ENCODE measurements around the gene MPO.

Gene MPO

DNA sequence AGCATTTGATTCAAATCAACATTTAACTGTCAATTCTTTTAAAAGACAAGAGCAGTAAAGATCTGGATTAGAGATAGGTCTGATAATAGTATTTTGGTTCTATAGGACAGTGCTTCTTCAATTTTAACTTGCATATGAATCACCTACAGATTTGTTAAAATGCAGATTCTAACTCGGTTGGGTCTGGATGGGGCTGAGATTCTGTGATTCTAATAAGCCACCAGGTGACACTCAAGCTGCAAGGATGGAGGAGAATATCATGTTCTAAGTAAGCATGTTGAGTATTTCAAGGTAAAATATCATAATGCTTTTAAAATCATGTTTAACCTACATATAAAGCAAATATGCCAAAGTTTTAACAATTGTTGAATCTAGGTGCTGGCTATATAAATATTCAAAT, 32.1 kb upstream of the MPO start:
- DNase-seq: no peak
- H3K27ac ChIP-seq: no peak overlapping the region
- TF ChIP-seq, protein P1, sequence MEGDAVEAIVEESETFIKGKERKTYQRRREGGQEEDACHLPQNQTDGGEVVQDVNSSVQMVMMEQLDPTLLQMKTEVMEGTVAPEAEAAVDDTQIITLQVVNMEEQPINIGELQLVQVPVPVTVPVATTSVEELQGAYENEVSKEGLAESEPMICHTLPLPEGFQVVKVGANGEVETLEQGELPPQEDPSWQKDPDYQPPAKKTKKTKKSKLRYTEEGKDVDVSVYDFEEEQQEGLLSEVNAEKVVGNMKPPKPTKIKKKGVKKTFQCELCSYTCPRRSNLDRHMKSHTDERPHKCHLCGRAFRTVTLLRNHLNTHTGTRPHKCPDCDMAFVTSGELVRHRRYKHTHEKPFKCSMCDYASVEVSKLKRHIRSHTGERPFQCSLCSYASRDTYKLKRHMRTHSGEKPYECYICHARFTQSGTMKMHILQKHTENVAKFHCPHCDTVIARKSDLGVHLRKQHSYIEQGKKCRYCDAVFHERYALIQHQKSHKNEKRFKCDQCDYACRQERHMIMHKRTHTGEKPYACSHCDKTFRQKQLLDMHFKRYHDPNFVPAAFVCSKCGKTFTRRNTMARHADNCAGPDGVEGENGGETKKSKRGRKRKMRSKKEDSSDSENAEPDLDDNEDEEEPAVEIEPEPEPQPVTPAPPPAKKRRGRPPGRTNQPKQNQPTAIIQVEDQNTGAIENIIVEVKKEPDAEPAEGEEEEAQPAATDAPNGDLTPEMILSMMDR (IDR thresholded peaks at IDR 0.05; ENCODE audit: low read depth, low read length, missing control alignments): no peak
- H3K4me3 ChIP-seq (ENCODE audit: low read depth, low read length): no peak overlapping the region
- in situ Hi-C loops (cut with HindIII; ENCODE audit: low pct_ligation_motif_present, low sequenced_read_pairs): no loop called here
- H3K27me3 ChIP-seq (replicated peaks): no peaks in the 10 kb centered on the region
- no peaks in the 10 kb centered on the region for H3K36me3 ChIP-seq (replicated peaks)

DNA sequence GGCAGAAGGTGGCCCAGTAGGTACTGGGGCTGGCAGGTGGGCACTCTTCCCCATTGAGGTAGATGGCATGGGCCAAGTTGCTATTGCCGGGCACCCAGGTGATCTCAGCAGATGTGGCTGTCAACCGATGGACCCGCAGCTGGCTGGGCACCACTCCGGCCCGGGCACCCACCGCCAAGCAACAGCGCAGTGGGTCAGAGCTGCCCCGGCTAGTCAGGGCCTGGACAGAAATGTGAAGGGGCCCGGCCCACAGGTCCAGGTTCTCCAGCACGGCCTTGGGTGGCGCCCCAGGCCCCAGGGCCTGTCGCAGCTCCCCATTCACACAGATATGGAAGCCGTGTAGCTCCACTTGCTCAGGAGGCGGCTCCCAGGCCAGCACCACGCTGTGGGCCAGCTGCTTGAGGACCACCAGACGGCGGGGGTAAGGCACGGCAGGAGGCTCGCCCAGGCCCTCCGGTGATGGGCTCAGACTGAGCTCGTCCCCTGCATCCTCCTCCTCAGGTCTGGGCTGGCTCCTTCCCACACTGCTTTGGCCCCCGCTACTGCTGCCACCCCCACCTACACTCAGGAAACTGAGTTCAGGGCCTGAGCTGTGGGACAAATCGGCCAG, 31.4 kb upstream of the MPO start:
- in situ Hi-C loops (cut with HindIII; ENCODE audit: low pct_ligation_motif_present, low sequenced_read_pairs): no loop called here
- no peaks in the 10 kb centered on the region for H3K36me3 ChIP-seq (replicated peaks)

DNA sequence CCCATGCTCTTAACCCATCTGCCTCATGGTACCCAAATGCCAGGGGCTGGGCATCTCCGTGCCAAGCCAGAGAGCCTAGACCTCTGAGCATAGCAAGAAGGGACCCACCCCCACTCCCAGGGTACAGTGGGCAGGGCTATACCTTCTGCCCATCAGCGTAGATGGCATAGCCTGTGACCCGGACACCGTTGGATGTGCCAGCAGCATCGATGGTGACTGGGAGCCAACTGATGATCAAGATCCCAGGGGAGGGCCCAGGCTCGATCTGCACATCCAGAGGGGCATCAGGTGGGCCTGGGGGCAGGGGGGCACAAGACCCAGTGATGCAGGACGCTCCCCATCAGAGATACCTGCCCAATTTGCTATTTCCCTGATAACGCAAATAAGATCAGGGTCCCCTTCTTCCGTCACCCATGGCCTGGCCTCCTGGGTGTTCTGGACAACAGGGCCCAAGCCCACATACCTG, 30.7 kb upstream of the MPO start:
- in situ Hi-C loops (cut with HindIII; ENCODE audit: low pct_ligation_motif_present, low sequenced_read_pairs): no loop called here
- TF ChIP-seq, protein P1 (IDR thresholded peaks at IDR 0.05; ENCODE audit: low read depth, low read length, missing control alignments): no peak
- Histone ChIP-seq H3K27ac (no peak overlapping the region), H3K27me3 (replicated peaks) (no peaks in the 10 kb centered on the region), H3K4me3 (ENCODE audit: low read depth, low read length) (no peak overlapping the region), H3K36me3 (replicated peaks) (no peaks in the 10 kb centered on the region)
- DNase-seq: no peak

More for the DNA sequence above, 31.4 kb upstream of the MPO start:
- Histone ChIP-seq H3K27me3 (replicated peaks) (no peaks in the 10 kb centered on the region), H3K27ac (no peak overlapping the region), H3K4me3 (ENCODE audit: low read depth, low read length) (no peak overlapping the region)
- DNase-seq: no peak
- TF ChIP-seq, protein P1 (IDR thresholded peaks at IDR 0.05; ENCODE audit: low read depth, low read length, missing control alignments): no peak

DNA sequence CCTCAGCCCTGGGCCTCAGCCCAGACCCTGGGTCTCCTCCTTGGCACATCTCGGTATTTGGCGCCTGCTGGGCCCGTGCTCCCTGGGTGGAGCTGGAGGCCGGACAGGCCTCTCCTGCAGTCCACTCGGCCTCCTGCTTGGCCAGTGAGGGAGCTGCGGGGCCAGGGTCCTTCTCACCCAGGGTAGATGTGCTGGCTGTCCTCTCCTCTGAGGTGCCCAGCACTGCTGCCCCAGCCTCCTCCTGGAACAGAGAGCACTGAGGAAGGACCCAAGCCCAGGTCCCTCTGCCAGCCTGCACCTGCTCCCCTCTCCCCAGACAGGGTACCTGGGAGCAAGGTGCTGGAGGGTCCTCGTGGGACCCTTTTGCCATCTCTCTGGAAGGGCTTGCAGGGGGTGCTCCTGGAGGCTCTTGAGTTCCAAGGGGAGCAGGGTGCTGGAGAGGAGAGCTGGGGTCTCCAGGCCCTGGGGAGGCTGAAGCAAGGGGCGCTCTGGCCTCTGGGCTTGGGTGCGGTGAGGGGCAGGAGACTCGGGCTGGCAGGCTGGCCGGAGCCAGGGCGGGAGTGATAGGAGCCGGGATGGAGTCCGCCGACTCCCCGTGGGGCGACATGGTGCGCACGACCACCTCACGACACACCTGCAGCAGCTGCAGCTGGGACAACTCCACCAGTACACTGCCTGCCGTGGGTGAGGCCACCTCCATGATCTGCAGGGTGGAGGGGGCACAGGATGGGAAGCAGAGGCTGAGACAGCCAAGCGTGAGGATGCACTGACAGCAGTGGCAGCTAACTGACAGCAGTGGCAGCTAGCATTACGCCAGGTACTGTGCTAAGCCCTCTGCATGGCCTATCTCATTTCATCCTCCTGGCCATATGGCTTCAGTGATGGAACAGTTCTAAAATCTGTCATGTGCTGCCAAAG, 30.0 kb upstream of the MPO start:
- Histone ChIP-seq H3K27me3 (replicated peaks) (no peaks in the 10 kb centered on the region), H3K36me3 (replicated peaks) (no peaks in the 10 kb centered on the region), H3K4me3 (ENCODE audit: low read depth, low read length) (no peak overlapping the region), H3K27ac (no peak overlapping the region)
- TF ChIP-seq, protein P1 (IDR thresholded peaks at IDR 0.05; ENCODE audit: low read depth, low read length, missing control alignments): no peak
- in situ Hi-C loops (cut with HindIII; ENCODE audit: low pct_ligation_motif_present, low sequenced_read_pairs): no loop called here
- no peak for DNase-seq

DNA sequence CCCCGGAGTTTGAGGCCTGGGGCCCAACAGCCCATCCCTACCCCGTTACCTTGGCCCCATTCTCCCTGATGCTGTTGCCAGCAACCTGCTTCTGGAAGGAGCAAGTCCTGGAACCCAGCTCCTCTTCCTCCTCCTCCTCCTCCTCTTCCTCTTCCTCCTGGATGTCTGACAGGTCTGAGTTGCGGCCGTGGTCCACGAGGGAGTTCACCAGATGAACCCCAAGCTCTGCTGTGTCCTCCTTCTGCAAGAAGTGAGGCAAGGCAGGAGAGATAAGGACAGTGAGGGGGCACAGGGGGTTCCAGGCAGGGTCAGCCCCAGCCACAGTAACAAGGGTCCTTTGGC, 29.2 kb upstream of the MPO start:
- in situ Hi-C loops (cut with HindIII; ENCODE audit: low pct_ligation_motif_present, low sequenced_read_pairs): no loop called here
- TF ChIP-seq, protein P1 (IDR thresholded peaks at IDR 0.05; ENCODE audit: low read depth, low read length, missing control alignments): no peak
- Histone ChIP-seq H3K27me3 (replicated peaks) (no peaks in the 10 kb centered on the region), H3K4me3 (ENCODE audit: low read depth, low read length) (no peak overlapping the region), H3K27ac (no peak overlapping the region), H3K36me3 (replicated peaks) (no peaks in the 10 kb centered on the region)
- no peak for DNase-seq

Measured in brain microvascular endothelial cell (primary cell).